Measurements from ENCODE around the gene RFPL4A.

RFPL4A gene

GRCh38 chr19:55809381-55810058 is 50.6 kb downstream of the RFPL4A start:
- TF ChIP-seq CTCF (IDR thresholded peaks at IDR 0.05; ENCODE audit: low read depth, low read length, missing control alignments), result no peak
- DNase-seq (ENCODE audit: low read depth), result no peak
- H3K4me3 ChIP-seq (ENCODE audit: low read depth, low read length), result no peak overlapping the region
- in situ Hi-C loops (cut with HindIII; ENCODE audit: low sequenced_read_pairs), result no loop called here

GRCh38 chr19:55811340-55811739 is 52.4 kb downstream of the RFPL4A start:
- no peak for DNase-seq (ENCODE audit: low read depth)
- no peak overlapping the region for H3K4me3 ChIP-seq (ENCODE audit: low read depth, low read length)
- TF ChIP-seq CTCF (IDR thresholded peaks at IDR 0.05; ENCODE audit: low read depth, low read length, missing control alignments), result no peak
- in situ Hi-C loops (cut with HindIII; ENCODE audit: low sequenced_read_pairs), result no loop called here

- no peak overlapping the region for H3K4me3 ChIP-seq (ENCODE audit: low read depth, low read length)
- no peak for TF ChIP-seq CTCF (IDR thresholded peaks at IDR 0.05; ENCODE audit: low read depth, low read length, missing control alignments)
- in situ Hi-C loops (cut with HindIII; ENCODE audit: low sequenced_read_pairs), result no loop called here
- DNase-seq (ENCODE audit: low read depth), result no peak
Observed at GRCh38 chr19:55812449-55812848, 53.6 kb downstream of the RFPL4A start.
